ENCODE results near the gene PAM. TPM values are rescaled to one million over a fixed set of nuclear protein-coding genes. Genes with fewer than 3 reads are reported as not detected.
A peak's percentile ranks its signal among the peaks of the same experiment; 100 is the strongest.

The PAM gene
- total RNA-seq, 1 experiment from 2014 or later, result 257 TPM

DNA sequence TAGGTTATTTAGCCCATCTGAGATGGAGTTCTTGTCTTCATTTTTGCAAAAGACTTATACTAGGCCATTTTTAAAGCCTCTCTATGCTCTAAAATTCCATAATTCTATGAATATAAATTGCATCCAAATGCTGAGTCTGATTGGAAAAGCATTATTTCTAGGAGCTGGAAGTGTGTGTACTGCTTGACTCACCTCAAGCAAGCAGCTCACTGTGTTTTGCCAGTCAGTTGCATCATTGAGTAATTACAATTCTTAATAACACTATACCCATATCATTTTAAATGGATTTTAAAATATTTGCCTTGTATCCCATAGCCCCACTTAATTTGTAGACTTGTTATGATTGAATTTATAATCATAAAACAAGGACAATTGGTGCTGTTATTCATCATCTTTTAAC, 161.0 kb downstream of the PAM start:
- intact Hi-C loops (cut with micrococcal nuclease), result loop anchor here (5.0 kb wide), 1 partner anchor 41 kb away; no protein-coding TSS in a partner anchor
- TF ChIP-seq CEBPB (IDR thresholded peaks at IDR 0.05; ENCODE audit: low read depth) (peak; percentile 74), RAD21 (IDR thresholded peaks at IDR 0.05; ENCODE audit: low read depth) (no peak), TCF7L2 (IDR thresholded peaks at IDR 0.05; ENCODE audit: borderline replicate concordance, extremely low read depth, insufficient read depth, insufficient read length) (no peak)
- TF ChIP-seq, protein P1, sequence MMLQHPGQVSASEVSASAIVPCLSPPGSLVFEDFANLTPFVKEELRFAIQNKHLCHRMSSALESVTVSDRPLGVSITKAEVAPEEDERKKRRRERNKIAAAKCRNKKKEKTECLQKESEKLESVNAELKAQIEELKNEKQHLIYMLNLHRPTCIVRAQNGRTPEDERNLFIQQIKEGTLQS (IDR thresholded peaks at IDR 0.05), result peak; percentile 17; the same call in 1 of the 2 replicates
- H3K4me2 ChIP-seq (ENCODE audit: low read length), result no peak overlapping the region

DNA sequence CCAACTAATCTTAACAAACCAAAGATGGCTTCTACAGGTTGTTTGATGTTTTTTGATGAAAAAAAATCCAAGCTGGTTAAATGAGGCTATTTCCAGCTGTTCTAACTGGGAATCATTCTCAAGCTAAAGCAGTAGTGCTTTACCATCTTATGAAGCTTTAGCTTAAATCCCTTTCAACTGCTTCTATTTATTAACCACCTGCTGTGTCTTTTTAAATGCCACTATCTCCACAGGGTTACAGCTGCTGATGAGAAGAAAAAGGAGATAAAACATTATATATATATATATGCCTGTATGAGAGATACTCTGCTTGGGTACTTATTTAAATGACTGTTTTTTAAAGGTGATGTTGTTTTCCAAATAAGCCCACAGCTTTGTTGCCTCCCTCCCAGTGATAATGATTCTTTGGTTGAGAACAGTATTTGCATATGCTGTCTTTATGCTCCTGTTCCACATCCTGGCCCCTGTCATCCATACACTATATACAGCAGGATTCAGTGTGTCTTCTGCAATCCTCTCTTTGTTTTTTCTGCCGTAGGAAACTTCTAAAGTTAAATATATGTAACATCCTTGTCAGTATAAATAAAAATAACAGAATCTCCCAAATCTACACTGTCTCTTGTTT, 164.0 kb downstream of the PAM start:
- no peaks in the 10 kb centered on the region for H3K27me3 ChIP-seq (ENCODE audit: insufficient read depth, low read length)
- H3K27ac ChIP-seq (ENCODE audit: low read depth, low read length), result no peak overlapping the region
- BruUV-seq (replicated peaks), result no TSS peak
- ChIA-PET RAD21 (ENCODE audit: low non-redundant PET in 1 of 2, low total read pairs in 2 of 2, uncharacterized antibody in 2 of 2, unreplicated experiment in 2 of 2) (no interaction called here), CTCF (no interaction called here), POLR2A (no interaction called here)
- DNase-seq (ENCODE audit: low read depth, low spot score) (no peak), ATAC-seq (no peak)
- no peak overlapping the region for H3K4me2 ChIP-seq (ENCODE audit: low read length)
- no peak overlapping the region for H2AFZ ChIP-seq (ENCODE audit: low read depth, low read length, poor library complexity, severe bottlenecking)
- intact Hi-C loops (cut with micrococcal nuclease), result loop anchor here (5.0 kb wide), 1 partner anchor 38 kb away; no protein-coding TSS in a partner anchor
- H3K9me2 ChIP-seq (ENCODE audit: insufficient read depth), result no peaks in the 10 kb centered on the region
- H3K4me3 ChIP-seq (replicated peaks in 1 of 2; ENCODE audit: low read depth in 1 of 2, low read length in 2 of 2), result no peak overlapping the region
- peaks cover 13 to 20% of the 10 kb centered on the region in 2 experiments for H3K4me1 ChIP-seq (ENCODE audit: control insufficient read depth in 1 of 2, insufficient read depth in 2 of 2, low read length in 2 of 2)
- H4K20me1 ChIP-seq (ENCODE audit: insufficient read depth), result no peaks in the 10 kb centered on the region
- no peak overlapping the region for H3K9ac ChIP-seq (ENCODE audit: low read length)
- H3K9me3 ChIP-seq (ENCODE audit: control insufficient read depth in 1 of 2, insufficient read depth in 1 of 2, low read depth in 1 of 2, low read length in 2 of 2), result no peaks in the 10 kb centered on the region
- H3K36me3 ChIP-seq (ENCODE audit: control insufficient read depth in 1 of 2, insufficient read depth in 2 of 2, low read length in 2 of 2), result peaks cover 4 to 5% of the 10 kb centered on the region in 2 experiments; a peak in 2 of 4 replicates
- peaks cover 4% of the 10 kb centered on the region for H3K79me2 ChIP-seq (ENCODE audit: insufficient read depth, low read length)
- TF ChIP-seq CBX3 (IDR thresholded peaks at IDR 0.05; ENCODE audit: low read depth), result no peak
- TF ChIP-seq SRF (IDR thresholded peaks at IDR 0.05; ENCODE audit: low read depth), result no peak
- no peak for TF ChIP-seq JUND (IDR thresholded peaks at IDR 0.05)
- TF ChIP-seq FOSL1 (IDR thresholded peaks at IDR 0.05; ENCODE audit: low read depth), result no peak
- TF ChIP-seq, protein P2, sequence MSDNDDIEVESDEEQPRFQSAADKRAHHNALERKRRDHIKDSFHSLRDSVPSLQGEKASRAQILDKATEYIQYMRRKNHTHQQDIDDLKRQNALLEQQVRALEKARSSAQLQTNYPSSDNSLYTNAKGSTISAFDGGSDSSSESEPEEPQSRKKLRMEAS (IDR thresholded peaks at IDR 0.05), result no peak
- TF ChIP-seq RAD21 (IDR thresholded peaks at IDR 0.05; ENCODE audit: low read depth), result no peak
- TF ChIP-seq, protein P3, sequence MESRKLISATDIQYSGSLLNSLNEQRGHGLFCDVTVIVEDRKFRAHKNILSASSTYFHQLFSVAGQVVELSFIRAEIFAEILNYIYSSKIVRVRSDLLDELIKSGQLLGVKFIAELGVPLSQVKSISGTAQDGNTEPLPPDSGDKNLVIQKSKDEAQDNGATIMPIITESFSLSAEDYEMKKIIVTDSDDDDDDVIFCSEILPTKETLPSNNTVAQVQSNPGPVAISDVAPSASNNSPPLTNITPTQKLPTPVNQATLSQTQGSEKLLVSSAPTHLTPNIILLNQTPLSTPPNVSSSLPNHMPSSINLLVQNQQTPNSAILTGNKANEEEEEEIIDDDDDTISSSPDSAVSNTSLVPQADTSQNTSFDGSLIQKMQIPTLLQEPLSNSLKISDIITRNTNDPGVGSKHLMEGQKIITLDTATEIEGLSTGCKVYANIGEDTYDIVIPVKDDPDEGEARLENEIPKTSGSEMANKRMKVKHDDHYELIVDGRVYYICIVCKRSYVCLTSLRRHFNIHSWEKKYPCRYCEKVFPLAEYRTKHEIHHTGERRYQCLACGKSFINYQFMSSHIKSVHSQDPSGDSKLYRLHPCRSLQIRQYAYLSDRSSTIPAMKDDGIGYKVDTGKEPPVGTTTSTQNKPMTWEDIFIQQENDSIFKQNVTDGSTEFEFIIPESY (IDR thresholded peaks at IDR 0.05; ENCODE audit: extremely low read depth, insufficient replicate concordance, low read length), result no peak

More for the DNA sequence above, 161.0 kb downstream of the PAM start:
- DNase-seq (ENCODE audit: low read depth, low spot score) (peak; percentile 18), ATAC-seq (no peak)
- BruUV-seq (replicated peaks), result no TSS peak
- Histone ChIP-seq H4K20me1 (ENCODE audit: insufficient read depth) (no peaks in the 10 kb centered on the region), H3K4me1 (ENCODE audit: control insufficient read depth in 1 of 2, insufficient read depth in 2 of 2, low read length in 2 of 2) (peaks cover 35 to 43% of the 10 kb centered on the region in 2 experiments), H3K4me3 (replicated peaks in 1 of 2; ENCODE audit: low read depth in 1 of 2, low read length in 2 of 2) (no peak overlapping the region), H3K27ac (ENCODE audit: low read depth, low read length) (no peak overlapping the region), H3K79me2 (ENCODE audit: insufficient read depth, low read length) (peaks cover 34% of the 10 kb centered on the region), H3K36me3 (ENCODE audit: control insufficient read depth in 1 of 2, insufficient read depth in 2 of 2, low read length in 2 of 2) (peaks cover 5 to 6% of the 10 kb centered on the region in 2 experiments; a peak in 2 of 4 replicates), H3K9me2 (ENCODE audit: insufficient read depth) (no peaks in the 10 kb centered on the region), H3K27me3 (ENCODE audit: insufficient read depth, low read length) (no peaks in the 10 kb centered on the region), H2AFZ (ENCODE audit: low read depth, low read length, poor library complexity, severe bottlenecking) (no peak overlapping the region), H3K9me3 (ENCODE audit: control insufficient read depth in 1 of 2, insufficient read depth in 1 of 2, low read depth in 1 of 2, low read length in 2 of 2) (no peaks in the 10 kb centered on the region), H3K9ac (ENCODE audit: low read length) (no peak overlapping the region)
- ChIA-PET POLR2A (interaction anchor here (2.5 kb wide), 1 partner anchor 51 kb away, joined by 6 read pairs; no protein-coding TSS in a partner anchor), RAD21 (ENCODE audit: low non-redundant PET in 1 of 2, low total read pairs in 2 of 2, uncharacterized antibody in 2 of 2, unreplicated experiment in 2 of 2) (no interaction called here), CTCF (no interaction called here)
